GM21723 (cell line): ENCODE measurements around the gene TUT7.
"Not testable (repeated sequence)": the region's sequence is repeated elsewhere in the genome, so short reads cannot be mapped to it uniquely, and the experiment has no call there.

Experiments used
- ATAC-seq: cut with Tn5 transposase; IDR thresholded peaks from one replicate; pipeline ENCODE4 v1.9.1; 2021; ENCODE audit warnings: mild to moderate bottlenecking, moderate library complexity; ENCODE audit not compliant: unreplicated experiment

Gene TUT7

DNA sequence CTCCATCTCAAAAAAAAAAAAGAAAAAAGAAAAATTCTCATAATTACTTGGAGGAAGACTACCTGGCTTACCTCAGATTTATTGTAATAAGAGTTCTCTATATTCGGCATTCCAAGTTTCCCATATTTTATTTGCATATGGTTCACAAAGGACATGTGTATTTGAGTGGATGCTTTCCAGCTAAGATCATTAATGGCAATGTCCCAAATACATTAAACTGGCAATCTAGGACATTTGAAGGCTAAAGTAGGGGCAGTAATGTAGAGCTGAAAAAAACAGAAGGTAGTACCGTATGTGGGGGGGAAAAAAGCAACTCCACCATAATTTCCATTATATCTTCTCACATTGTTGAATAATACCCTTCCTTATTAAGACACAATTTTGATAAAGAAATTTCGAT is 4.9 kb downstream of the TUT7 start:
- no peak for ATAC-seq

DNA sequence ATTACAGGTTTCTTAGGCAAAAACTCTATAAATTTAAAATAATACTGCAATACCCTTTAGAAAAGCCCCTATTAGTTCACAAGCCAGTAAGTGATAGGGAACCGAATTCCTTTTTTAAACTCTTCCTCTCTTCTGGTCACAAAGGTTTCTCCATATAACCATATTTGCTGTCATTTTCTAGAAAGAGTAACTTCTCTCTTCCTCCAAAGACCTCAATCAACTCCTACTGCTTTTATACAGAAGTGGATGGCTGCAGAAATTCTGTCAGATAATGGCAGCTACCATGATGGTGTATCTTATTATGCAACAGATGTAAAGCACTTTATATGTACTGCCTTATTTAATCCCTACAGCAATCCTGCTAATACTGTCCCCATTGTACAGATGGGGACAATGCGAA is 6.2 kb downstream of the TUT7 start:
- no peak for ATAC-seq

DNA sequence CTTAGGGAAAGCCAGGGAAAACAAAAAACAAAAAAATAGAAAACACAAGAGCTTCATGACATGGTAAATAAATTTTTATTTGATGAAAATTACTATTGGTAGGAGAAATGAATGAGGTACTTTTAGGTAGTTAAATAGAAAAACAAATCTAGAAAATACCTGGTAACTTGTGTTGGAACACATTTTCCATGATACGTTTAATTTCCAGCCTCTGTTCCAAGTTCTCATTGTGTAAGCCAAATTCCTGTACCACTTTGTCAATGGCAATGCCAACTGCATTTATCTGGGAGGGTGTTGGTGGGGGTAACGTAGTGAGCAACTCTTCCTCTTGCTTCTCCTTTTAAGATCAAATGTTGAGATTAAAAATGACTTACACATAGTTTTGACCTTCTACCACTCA is 9.4 kb downstream of the TUT7 start:
- ATAC-seq: no peak

DNA sequence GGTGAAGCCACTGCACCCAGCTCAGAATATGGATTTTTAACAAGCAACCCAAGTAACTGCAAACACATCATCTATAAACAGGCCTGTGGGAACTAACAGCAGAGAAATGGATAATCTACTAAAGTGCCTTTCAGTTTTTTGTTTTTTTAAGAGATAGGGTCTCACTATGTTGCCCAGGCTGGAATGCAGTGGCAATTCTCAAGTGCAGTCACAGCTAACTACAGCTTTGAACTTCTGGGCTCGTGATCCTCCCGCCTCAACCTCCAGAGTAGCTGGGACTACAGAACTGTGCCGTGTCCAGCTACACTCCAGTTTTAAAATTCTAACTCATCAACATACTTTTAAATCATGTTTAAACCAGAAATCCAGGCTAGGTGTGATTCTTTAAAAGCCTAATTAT is 11.9 kb downstream of the TUT7 start:
- ATAC-seq: no peak

DNA sequence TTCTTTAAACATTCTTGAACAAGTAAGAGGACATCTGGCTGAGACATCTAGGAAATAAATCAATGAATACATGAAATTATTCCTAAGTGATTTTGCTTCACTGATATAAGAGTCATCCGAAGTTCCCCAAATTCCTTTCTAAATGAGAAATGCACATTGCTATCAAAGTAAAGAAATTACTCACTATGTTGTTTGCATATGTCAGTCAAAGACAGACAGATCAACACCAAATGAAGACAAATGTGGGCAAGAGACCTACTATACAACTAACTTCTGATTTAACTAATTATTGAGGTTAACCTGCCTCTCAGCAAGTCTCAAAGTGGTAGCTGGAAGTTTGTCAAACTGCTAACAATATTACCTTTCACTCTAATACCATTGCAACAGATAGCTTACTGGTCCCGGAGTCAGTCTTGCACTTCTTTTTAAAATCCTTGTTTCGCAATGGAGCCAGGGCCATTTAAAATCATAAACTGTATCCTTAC is 13.2 kb downstream of the TUT7 start:
- no peak for ATAC-seq

DNA sequence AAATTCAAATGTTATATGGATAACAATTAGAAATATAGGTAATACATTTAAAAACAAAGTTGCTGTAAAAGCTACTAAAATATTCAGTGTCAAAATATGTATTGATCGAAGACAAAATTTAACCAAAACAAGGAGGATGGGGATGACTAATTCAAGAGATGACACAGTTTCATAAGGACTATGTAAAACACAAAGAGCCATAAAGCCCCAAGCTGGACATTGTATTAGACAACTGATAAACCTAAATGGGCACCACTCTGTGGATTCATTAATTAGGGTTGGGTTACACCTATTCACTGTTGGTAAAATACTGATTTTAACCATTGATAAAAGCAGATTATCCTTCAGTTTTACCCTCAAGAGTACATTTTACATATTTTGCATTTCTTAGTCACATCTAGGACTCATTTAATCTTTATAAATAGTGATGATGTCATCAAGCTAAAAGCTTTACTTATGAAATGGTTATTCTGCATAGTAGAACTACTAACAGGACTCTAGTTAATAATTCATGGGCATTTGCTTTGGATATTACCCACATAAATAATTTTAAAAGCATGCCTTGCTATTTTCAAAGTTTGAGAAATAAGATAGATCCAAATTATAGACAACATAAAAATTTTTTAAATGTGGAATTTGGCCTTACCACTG is 13.7 kb downstream of the TUT7 start:
- ATAC-seq: no peak

DNA sequence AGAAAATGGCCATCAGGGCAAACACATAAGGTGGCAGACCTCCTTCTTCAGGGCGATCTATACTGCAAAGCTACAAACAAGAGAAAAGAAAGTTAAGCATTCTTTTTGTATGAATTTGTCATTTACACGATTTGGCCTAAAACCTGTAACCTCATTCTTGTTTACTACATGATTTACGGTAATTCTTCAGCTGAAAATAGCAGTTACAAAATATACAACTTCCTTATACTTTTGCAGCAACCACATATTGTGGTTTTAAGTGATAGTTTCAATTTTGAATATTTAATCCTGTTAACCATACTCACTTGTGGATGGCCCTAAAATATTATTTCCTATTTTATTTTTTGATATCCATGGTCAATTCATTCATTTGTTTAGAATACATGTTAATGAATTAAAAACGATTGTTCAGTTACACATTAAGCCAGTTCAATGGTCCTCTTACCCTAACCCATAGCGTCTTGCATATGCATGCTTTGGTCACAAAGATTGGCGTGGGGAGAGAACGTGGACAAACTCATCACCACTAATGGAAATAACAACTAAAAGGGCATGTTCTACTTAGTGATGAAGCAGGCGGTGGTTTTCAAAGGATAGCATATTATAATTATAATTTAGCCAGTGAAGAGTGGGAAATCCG is 16.6 kb downstream of the TUT7 start:
- peak; percentile 37 for ATAC-seq

DNA sequence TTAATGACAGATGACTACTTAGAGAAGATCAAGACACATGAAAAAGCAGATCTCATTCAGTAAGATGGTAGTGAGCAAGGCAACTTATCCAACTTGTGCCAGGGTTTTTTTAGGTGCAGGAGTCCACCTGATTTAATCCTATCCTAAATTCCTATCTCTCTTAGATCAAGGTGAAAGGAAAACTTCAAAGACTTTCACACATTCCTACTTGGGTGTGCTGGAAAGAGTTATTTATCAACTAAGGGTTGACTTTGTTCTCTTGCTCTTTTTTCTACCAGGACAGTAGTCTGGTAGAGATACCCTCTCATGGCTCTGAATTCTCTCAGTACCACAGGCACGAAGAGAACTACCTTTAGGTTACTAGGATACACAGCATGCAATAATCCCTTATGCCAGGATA is 18.2 kb downstream of the TUT7 start:
- ATAC-seq: no peak

DNA sequence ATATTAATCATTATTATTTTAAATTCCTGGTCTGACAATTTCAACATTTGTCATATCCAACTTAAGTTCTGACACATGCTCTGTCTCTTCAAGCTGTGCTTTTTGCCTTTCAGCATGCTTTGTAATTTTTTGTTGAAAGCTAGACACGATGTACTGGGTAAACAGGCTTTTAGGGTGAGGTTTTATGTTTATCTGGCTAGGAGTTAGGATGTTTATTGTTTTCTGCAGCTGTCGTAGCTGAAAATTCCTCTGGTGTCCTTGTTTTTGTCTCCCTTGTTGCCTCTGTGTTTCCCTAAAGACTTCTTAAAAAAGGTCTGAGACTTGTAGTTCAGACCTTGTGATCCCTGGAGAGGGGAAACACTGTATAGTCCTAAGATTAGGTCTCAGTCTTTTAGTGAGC is 20.6 kb downstream of the TUT7 start:
- no peak for ATAC-seq

DNA sequence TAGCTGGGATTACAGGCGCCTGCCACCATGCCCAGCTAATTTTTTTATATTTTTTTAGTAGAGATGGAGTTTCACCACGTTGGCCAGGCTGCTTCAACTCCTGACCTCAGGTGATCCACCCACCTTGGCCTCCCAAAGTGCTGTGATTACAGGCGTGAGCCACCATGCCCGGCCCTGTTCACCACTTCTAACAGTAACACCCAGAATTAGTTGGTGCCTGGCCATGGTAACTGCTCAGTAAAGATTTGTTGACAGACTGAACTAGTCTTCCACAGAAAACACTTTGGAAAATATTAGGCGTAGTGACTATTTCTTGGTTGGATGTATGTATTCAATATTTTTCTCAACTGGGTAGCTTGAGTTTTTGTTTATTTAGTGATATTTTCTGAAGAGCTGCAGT is 24.0 kb downstream of the TUT7 start:
- ATAC-seq: no peak

DNA sequence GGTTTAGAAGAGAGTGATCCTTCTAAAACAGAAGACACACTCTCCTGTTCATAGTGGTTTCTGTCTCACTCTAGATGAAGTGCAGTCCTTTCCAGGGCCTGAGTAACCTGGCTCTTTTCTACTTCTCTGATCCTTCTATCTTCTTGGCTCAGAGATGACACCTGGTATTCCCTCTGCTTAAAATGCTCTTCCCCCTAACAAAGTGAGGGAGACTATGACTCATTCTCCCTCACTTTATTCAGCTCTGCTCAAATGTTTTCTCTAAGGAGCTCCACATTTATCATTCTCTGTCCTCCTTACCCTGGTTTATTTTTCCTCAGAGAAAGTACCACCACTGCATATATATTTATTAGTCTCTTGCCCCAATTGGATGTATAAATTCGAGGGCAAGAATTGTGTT is 24.6 kb downstream of the TUT7 start:
- no peak for ATAC-seq

DNA sequence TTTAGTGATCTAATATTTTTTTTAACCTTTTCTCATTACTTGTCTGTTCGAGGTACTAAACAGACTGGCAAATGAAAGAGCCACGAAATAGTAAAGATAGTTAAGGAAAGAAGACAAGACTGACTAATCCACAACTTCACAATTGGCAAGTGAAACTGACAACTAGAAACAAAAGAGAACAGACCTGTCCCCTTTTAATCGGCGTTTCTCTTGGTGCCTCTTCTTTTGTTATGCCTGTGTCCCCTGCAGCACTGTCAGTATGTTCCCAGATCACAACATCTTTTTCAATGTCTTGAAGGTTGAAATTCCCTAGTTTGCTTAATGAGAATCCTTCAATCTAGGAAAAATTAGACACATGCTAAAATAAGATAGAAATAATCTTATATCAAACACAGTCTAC is 26.1 kb downstream of the TUT7 start:
- no peak for ATAC-seq

DNA sequence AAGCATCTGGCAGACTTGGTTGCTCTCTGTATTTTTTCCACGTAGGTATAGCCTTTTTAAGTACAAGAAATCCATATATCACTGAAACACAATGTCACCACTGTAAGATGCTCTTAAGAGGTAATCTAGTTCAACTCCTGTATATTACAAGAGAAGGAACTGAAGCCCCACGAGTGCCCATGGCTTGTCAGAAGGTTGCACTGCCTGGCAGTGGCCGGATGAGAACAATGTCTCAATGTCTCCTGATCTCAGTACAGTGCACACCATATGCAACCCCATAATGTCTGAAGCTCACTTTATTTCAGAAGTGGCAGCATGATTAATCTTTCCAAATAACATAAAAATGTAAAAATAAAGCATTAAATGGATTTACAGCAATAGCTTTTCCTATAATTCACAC is 27.7 kb downstream of the TUT7 start:
- no peak for ATAC-seq

DNA sequence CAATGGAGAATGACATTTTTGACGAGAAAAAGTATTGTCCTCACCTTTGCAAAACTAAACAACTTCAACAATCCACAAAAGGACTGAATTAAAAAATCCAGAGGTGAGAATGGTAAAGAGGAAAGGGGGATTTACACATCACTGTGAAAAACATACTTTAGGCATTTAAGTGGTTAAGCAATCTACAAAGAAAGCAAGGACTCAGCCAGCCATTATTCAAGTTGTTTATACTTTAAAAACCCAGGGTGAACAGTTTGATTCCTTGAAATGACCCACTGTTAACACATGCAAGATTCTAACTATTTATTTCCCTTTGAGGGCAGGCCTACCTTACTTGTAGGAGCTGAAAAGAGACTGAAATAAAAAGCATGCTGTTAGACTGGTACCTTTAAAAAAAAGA is 29.3 kb downstream of the TUT7 start:
- ATAC-seq: no peak

DNA sequence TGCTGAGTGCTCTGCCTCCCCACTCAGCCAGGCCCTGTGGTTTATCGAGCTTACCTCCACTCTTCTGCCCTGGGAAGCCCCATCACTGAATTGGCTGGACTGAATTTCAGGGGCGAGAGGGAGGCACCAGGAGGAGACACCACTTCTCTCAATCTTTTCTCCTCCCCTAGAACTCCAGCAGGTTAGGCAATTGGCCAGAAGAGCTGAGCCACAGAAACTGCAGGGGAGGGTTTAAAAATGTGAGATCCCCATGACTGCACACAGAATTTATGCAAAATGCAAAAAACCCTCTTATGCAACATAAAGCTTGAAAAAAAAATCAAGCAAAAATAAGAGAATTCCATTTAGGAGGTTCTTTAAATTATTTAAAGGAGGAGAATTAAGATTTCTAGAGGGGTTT is 29.9 kb downstream of the TUT7 start:
- peak; percentile 79 for ATAC-seq

DNA sequence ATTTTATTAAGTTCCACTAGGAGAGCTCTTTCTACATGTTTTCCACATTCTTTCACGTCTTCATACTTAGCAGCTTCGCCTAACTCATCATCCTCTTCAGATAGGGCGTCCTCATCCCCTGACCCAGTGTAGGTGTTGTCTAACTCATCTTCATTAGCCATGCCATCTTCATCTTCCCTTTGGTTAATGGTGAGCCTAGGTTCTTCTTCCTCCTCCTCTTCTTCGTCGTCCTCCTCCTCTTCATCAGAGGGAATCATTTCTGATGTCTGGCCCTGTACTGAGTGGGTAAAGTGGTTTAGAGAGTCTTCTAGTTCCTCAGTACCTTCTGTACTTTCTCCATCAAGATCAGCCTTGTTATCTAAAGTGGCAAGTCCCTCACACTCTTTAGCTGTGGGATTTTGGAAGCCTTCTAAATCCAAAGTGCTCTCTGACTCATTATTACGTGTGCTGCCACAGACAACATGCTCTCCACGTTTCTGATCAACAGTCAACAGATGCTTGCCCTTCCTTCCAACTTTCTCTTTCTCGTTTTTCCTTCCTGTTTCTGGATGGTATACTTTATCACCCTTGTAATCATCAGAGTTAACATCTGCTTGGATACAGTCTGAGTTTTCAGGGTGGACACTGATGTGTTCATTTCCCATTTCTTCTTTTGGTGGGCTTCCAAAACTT is 31.1 kb downstream of the TUT7 start:
- no peak for ATAC-seq

DNA sequence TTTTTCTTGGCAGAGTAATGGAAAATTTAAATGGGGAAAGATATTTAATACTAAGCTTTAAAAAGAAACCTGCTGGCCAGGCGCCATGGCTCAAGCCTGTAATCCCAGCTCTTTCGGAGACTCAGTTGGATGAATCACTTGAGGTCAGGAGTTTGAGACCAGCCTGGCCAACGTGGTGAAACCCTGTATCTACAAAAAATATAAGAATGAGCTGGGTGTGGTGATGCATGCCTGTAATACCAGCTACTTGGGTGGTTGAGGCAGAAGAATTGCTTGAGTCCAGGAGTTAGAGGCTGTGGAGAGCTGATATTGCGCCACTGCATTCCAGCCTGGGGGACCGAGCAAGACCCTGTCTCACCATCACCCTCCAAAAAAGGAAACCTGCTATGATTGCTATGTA is 32.8 kb downstream of the TUT7 start:
- ATAC-seq: no peak

DNA sequence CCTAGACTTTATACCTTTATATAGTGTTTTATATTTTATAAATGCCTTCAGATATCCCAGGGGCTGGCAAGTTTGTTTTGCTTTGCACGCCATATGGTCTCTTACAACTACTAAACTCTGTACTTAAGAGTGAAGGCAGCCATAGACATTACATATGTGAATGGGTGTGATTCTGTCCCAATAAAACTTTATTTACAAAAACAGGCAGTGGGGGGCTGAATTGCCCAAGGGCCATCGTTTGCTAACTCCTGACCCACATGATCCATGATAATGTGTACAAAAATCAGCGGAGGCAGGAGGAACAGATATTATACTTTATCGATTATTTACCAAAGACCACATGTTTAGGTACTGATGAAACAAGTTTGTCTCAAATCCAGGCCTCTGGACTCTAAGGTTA is 36.0 kb downstream of the TUT7 start:
- no peak for ATAC-seq

DNA sequence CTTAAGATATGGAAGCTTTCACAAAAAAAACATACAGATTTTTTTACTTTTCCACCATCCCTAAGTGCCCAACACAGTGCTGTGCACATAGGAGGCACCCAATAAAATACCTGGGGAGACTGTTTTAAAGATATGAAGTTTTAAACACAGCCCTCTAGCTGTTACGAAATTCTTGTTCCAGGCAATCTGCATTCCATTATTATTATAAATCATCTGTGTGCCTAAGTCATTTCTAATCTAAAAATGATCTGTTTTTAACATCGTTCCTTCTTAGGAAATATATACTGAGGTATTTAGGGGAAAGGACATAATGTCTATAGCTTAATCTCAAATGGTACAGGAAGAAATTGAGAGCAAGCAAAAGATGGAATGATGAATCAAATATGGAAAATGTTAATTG is 39.1 kb downstream of the TUT7 start:
- ATAC-seq: no peak

DNA sequence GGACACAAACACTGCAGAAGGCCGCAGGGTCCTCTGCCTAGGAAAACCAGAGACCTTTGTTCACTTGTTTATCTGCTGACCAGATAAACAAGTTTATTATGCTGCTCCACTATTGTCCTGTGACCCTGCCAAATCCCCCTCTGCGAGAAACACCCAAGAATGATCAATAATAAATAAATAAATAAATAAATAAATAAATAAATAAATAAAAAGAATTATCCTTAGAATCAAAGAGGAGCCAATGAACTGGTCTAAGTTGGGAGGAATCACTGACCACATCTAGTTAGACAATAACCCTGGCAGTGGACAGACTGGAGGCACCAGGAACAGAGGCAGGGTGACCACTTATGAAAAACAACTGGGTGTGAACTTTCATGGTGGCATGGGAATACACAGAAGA is 41.3 kb downstream of the TUT7 start:
- not testable (repeated sequence) for ATAC-seq

DNA sequence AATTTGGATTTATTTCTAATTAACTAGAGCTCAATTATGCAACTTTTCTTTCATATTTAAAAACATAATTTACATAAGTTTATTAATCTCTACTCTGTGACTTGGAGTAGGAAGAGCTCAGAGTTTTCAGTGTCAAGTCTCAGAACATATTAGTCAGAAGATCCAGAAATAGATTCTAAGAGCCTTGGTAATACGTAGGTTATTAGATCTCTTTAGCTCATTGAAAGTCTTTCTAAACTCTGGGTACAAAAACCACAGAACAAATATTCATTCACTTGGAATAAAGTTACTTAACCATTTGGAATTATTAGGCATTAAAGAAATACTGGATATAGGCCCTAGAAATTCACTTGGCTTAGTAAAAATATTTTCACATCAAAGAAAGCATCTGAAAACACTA is 45.5 kb downstream of the TUT7 start:
- no peak for ATAC-seq

DNA sequence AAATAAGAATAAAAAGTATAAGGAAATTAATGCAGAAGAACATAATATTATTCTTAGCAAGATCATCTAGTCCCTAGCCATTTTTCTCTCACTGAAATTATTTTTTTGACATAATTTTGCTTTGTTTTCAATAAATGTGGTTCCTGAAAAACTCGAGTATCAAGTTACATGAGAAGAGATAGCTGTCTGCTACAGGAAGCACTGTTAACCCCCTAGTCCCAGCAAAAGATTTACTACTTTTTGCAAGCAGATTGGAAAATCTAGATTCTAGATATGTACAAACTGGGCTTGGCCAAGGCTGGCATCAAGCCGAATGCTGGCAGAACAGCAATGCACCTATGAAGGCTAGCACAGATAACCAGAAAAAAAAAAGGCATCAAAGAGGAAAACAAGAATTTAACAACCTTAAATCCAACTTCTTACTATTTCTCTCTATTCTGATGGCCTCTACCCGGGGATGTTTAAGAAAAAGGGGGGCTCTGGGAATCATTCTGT is 49.9 kb downstream of the TUT7 start:
- ATAC-seq: no peak
